Calu3 (cell line): ENCODE results near the gene AMN. TPM values are rescaled to one million over a fixed set of nuclear protein-coding genes. Genes with fewer than 3 reads are reported as not detected.

Experiments
- BruUV-seq: library from RNA; stranded (reverse); fragments of 400-500 nt; replicated peaks from 2 replicates; lab custom pipeline; 2021; lab: Mats Ljungman, UMichigan
- CTCF ChIA-PET: fragments of 300-600 bp; sonication (Branson Sonifier 250); formaldehyde crosslinking; loops from one replicate; lab custom pipeline; 2022; ENCODE audit warnings: antibody characterized with exemption; lab: Charles Lee
- DNase-seq: peaks from one replicate; pipeline ENCODE4 v3.0.0; 2022
- H3K27ac Mint-ChIP-seq: one replicate; pipeline ENCODE4 v1.8.0; 2022; ENCODE audit warnings: mixed read lengths; ENCODE audit not compliant: unreplicated experiment
- H3K27me3 Mint-ChIP-seq: one replicate; pipeline ENCODE4 v1.8.0; 2022; ENCODE audit warnings: mixed read lengths; ENCODE audit not compliant: unreplicated experiment
- H3K36me3 Mint-ChIP-seq: one replicate; pipeline ENCODE4 v1.8.0; 2022; ENCODE audit warnings: mild to moderate bottlenecking, moderate library complexity, mixed read lengths; ENCODE audit not compliant: insufficient read depth, unreplicated experiment
- H3K4me1 Mint-ChIP-seq: one replicate; pipeline ENCODE4 v1.8.0; 2022; ENCODE audit warnings: mild to moderate bottlenecking, low read depth, mixed read lengths; ENCODE audit not compliant: unreplicated experiment
- H3K4me3 Mint-ChIP-seq: one replicate; pipeline ENCODE4 v1.8.0; 2022; ENCODE audit warnings: mild to moderate bottlenecking, low read depth, moderate library complexity, mixed read lengths; ENCODE audit not compliant: unreplicated experiment
- H3K9me3 Mint-ChIP-seq: one replicate; pipeline ENCODE4 v1.8.0; 2022; ENCODE audit warnings: low read depth, mixed read lengths; ENCODE audit not compliant: unreplicated experiment
- CTCF ChIP-seq: fragments of 200-600 bp; IDR thresholded peaks from one replicate; pipeline ENCODE4 v1.8.0; 2022; ENCODE audit warnings: antibody characterized with exemption; ENCODE audit not compliant: unreplicated experiment
- intact Hi-C: fragments of 100-400 bp; cut with micrococcal nuclease; formaldehyde crosslinking; loops from one replicate; pipeline ENCODE4 v1.10.0; 2022; ENCODE audit not compliant: unreplicated experiment
- total RNA-seq: library from RNA; stranded (reverse); gene quantifications from 2 replicates; pipeline ENCODE4 v1.2.3, GENCODE V29; 2022

The AMN gene
- total RNA-seq, 1 experiment from 2014 or later = 13.7 TPM

GRCh38 chr14:102942069-102942468 is 19.6 kb downstream of the AMN start:
- H3K4me1 Mint-ChIP-seq = no peaks in the 10 kb centered on the region
- CTCF ChIA-PET = no interaction called here
- no peak for DNase-seq
- no peak for TF ChIP-seq CTCF
- no peak overlapping the region for H3K27ac Mint-ChIP-seq
- intact Hi-C loops = no loop called here
- H3K36me3 Mint-ChIP-seq = peaks cover 61% of the 10 kb centered on the region
- H3K27me3 Mint-ChIP-seq = no peaks in the 10 kb centered on the region
- no peaks in the 10 kb centered on the region for H3K9me3 Mint-ChIP-seq
- BruUV-seq = no TSS peak
- H3K4me3 Mint-ChIP-seq = no peak overlapping the region

- intact Hi-C loops = no loop called here
- no peak for DNase-seq
- no peak for TF ChIP-seq CTCF
- Mint-ChIP-seq H3K36me3 (peaks cover 59% of the 10 kb centered on the region), H3K9me3 (no peaks in the 10 kb centered on the region), H3K4me1 (no peaks in the 10 kb centered on the region), H3K27me3 (no peaks in the 10 kb centered on the region), H3K27ac (no peak overlapping the region), H3K4me3 (no peak overlapping the region)
- no TSS peak for BruUV-seq
- CTCF ChIA-PET = no interaction called here
These were observed 21.0 kb downstream of the AMN start for GRCh38 chr14:102943454-102943853.

- Mint-ChIP-seq H3K4me3 (no peak overlapping the region), H3K9me3 (no peaks in the 10 kb centered on the region), H3K27ac (no peak overlapping the region), H3K4me1 (no peaks in the 10 kb centered on the region), H3K27me3 (no peaks in the 10 kb centered on the region), H3K36me3 (peaks cover 58% of the 10 kb centered on the region)
- CTCF ChIA-PET = no interaction called here
- no TSS peak for BruUV-seq
- TF ChIP-seq CTCF = no peak
- intact Hi-C loops = no loop called here
- no peak for DNase-seq
These were observed 21.5 kb downstream of the AMN start for GRCh38 chr14:102943979-102944378.

GRCh38 chr14:102944448-102945330 is 22.2 kb downstream of the AMN start:
- DNase-seq = no peak
- CTCF ChIA-PET = no interaction called here
- Mint-ChIP-seq H3K36me3 (peaks cover 62% of the 10 kb centered on the region), H3K27me3 (no peaks in the 10 kb centered on the region), H3K4me3 (no peak overlapping the region), H3K27ac (no peak overlapping the region), H3K4me1 (no peaks in the 10 kb centered on the region), H3K9me3 (no peaks in the 10 kb centered on the region)
- no TSS peak for BruUV-seq
- intact Hi-C loops = no loop called here
- TF ChIP-seq CTCF = no peak
